ENCODE measurements around the gene USP32.

- TF ChIP-seq CTCF (conservative IDR thresholded peaks at IDR 0.05) = no peak
- TF ChIP-seq EZH2 (IDR thresholded peaks at IDR 0.05; ENCODE audit: low read depth) = no peak
Measured at GRCh38 chr17:60168654-60169053, 223.3 kb downstream of the USP32 start.
